AG04450 (cell line): ENCODE data around the gene KIF26B. TPM values are rescaled to one million over a fixed set of nuclear protein-coding genes. Genes with fewer than 3 reads are reported as not detected.

Source experiments
- CTCF ChIA-PET: fragments of 300-600, 350-600 bp; formaldehyde crosslinking; extraction: SDS; loops from one replicate; lab custom pipeline; 2022; ENCODE audit warnings: antibody characterized with exemption, inconsistent platforms; lab: Charles Lee
- POLR2A ChIA-PET: fragments of 350-600 bp; formaldehyde crosslinking; extraction: SDS; loops from one replicate; lab custom pipeline; 2021; ENCODE audit warnings: antibody characterized with exemption, inconsistent platforms; lab: Yijun Ruan, JAX
- DNase-seq: peaks from one replicate; pipeline ENCODE4 v3.0.0-alpha.2; 2011; ENCODE audit warnings: low read depth, low spot score
- H3K27ac ChIP-seq: one replicate; pipeline ENCODE4 v1.5.1; 2012; ENCODE audit warnings: low read depth, low read length, control low read depth
- H3K27me3 ChIP-seq: one replicate; pipeline ENCODE4 v1.6.0; 2012; ENCODE audit warnings: low read length; ENCODE audit not compliant: control insufficient read depth, insufficient read depth
- H3K4me3 ChIP-seq: 2 replicates; pipeline ENCODE4 v1.5.1; 2011; ENCODE audit warnings: mild to moderate bottlenecking, low read depth, low read length, control low read depth
- H3K9me3 ChIP-seq: 2 replicates; pipeline ENCODE4 v1.5.1; 2012; ENCODE audit warnings: low read length; ENCODE audit not compliant: control insufficient read depth, insufficient read depth
- polyA plus RNA-seq: library from polyadenylated mRNA; depleted of rRNA; stranded (reverse); fragments of >200 nt; gene quantifications from 2 replicates; pipeline ENCODE4 v1.2.3, GENCODE V29; 2011
- TF ChIP-seq, protein P1 (sequence below): IDR thresholded peaks from 2 replicates; pipeline ENCODE4 v1.5.1; 2011; ENCODE audit warnings: low read depth, low read length, control low read depth, inconsistent platforms

KIF26B gene
- polyA plus RNA-seq, 1 experiment = 2.4 TPM

DNA sequence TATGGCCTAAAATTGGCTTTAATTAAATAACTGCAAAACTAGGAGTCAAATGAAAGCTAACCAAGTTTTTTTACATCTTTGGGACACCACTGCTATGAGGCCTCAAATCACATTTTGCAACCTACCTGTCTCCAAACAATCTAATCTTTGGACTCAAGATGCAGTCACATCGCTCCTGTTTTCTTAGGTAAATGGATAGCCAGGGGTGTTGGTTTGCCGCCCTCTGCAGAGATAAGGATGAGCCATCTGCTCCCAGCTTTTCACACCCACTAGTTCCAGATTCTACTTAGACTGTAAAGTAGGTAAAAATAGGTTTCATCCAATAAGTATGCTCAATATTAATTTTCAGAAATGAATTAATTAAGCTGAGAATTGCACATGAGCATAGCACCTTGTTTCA lies 456.5 kb downstream of the KIF26B start:
- CTCF ChIA-PET = no interaction called here
- no peak for DNase-seq
- Histone ChIP-seq H3K4me3 (no peak overlapping the region), H3K27ac (no peak overlapping the region), H3K9me3 (no peaks in the 10 kb centered on the region; the same call in 1 of the 2 replicates), H3K27me3 (no peaks in the 10 kb centered on the region)
- POLR2A ChIA-PET = no interaction called here
- TF ChIP-seq, protein P1, sequence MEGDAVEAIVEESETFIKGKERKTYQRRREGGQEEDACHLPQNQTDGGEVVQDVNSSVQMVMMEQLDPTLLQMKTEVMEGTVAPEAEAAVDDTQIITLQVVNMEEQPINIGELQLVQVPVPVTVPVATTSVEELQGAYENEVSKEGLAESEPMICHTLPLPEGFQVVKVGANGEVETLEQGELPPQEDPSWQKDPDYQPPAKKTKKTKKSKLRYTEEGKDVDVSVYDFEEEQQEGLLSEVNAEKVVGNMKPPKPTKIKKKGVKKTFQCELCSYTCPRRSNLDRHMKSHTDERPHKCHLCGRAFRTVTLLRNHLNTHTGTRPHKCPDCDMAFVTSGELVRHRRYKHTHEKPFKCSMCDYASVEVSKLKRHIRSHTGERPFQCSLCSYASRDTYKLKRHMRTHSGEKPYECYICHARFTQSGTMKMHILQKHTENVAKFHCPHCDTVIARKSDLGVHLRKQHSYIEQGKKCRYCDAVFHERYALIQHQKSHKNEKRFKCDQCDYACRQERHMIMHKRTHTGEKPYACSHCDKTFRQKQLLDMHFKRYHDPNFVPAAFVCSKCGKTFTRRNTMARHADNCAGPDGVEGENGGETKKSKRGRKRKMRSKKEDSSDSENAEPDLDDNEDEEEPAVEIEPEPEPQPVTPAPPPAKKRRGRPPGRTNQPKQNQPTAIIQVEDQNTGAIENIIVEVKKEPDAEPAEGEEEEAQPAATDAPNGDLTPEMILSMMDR = no peak

GRCh38 chr1:245614476-245614875 lies 459.7 kb downstream of the KIF26B start:
- Histone ChIP-seq H3K27me3 (no peaks in the 10 kb centered on the region), H3K27ac (no peak overlapping the region), H3K9me3 (no peaks in the 10 kb centered on the region), H3K4me3 (no peak overlapping the region)
- CTCF ChIA-PET = no interaction called here
- DNase-seq = no peak
- POLR2A ChIA-PET = no interaction called here
- TF ChIP-seq, protein P1 = no peak

GRCh38 chr1:245615001-245615400 lies 460.2 kb downstream of the KIF26B start:
- no peak for DNase-seq
- H3K9me3 ChIP-seq = no peaks in the 10 kb centered on the region
- CTCF ChIA-PET = no interaction called here
- POLR2A ChIA-PET = no interaction called here
- H3K27ac ChIP-seq = no peak overlapping the region
- H3K27me3 ChIP-seq = no peaks in the 10 kb centered on the region
- TF ChIP-seq, protein P1 = no peak
- H3K4me3 ChIP-seq = no peak overlapping the region

GRCh38 chr1:245621589-245621988 lies 466.8 kb downstream of the KIF26B start:
- ChIA-PET CTCF (no interaction called here), POLR2A (no interaction called here)
- Histone ChIP-seq H3K4me3 (no peak overlapping the region), H3K27ac (no peak overlapping the region), H3K27me3 (no peaks in the 10 kb centered on the region), H3K9me3 (no peaks in the 10 kb centered on the region)
- DNase-seq = no peak
- TF ChIP-seq, protein P1 = no peak

- POLR2A ChIA-PET = no interaction called here
These were observed 467.7 kb downstream of the KIF26B start for GRCh38 chr1:245622332-245623014.

More at GRCh38 chr1:245622332-245623014, 467.7 kb downstream of the KIF26B start:
- TF ChIP-seq, protein P1 = no peak
- Histone ChIP-seq H3K4me3 (no peak overlapping the region), H3K27me3 (no peaks in the 10 kb centered on the region), H3K9me3 (no peaks in the 10 kb centered on the region), H3K27ac (no peak overlapping the region)
- CTCF ChIA-PET = no interaction called here
- no peak for DNase-seq
